GM21737 (cell line): ENCODE measurements around the gene C9orf50.
"Not testable (repeated sequence)": the region's sequence is repeated elsewhere in the genome, so short reads cannot be mapped to it uniquely, and the experiment has no call there.

Experiments
- ATAC-seq: cut with Tn5 transposase; IDR thresholded peaks from one replicate; pipeline ENCODE4 v1.9.1; 2021; ENCODE audit warnings: mild to moderate bottlenecking, moderate library complexity; ENCODE audit not compliant: unreplicated experiment

C9orf50 gene

GRCh38 chr9:129620669-129621295, at the start of gene C9orf50:
TSS of gene C9orf50 (minus strand) at chr9:129621101. CDS start at chr9:129620574, 527 bp downstream.
- ATAC-seq: no peak

GRCh38 chr9:129669946-129670345, 49.0 kb upstream of the C9orf50 start:
- ATAC-seq: no peak

- no peak for ATAC-seq
These were observed 48.3 kb upstream of the C9orf50 start for GRCh38 chr9:129669141-129669718.

- no peak for ATAC-seq
These were observed 46.9 kb upstream of the C9orf50 start for GRCh38 chr9:129667850-129668249.

GRCh38 chr9:129667378-129667777, 46.5 kb upstream of the C9orf50 start:
- no peak for ATAC-seq

GRCh38 chr9:129666575-129666974, 45.7 kb upstream of the C9orf50 start:
- no peak for ATAC-seq

GRCh38 chr9:129665814-129666520, 45.1 kb upstream of the C9orf50 start:
- no peak for ATAC-seq

GRCh38 chr9:129665389-129665775, 44.5 kb upstream of the C9orf50 start, which contains the start of gene PRRX2:
TSS of gene PRRX2 (plus strand) at chr9:129665647. CDS start at chr9:129665868, 221 bp downstream.
- no peak for ATAC-seq

GRCh38 chr9:129664746-129665388, 44.0 kb upstream of the C9orf50 start:
- ATAC-seq: no peak

- not testable (repeated sequence) for ATAC-seq
These were observed 41.3 kb upstream of the C9orf50 start for GRCh38 chr9:129662239-129662638.

- ATAC-seq: no peak
These were observed 40.1 kb upstream of the C9orf50 start for GRCh38 chr9:129661029-129661428.

- no peak for ATAC-seq
These were observed 36.0 kb upstream of the C9orf50 start for GRCh38 chr9:129656795-129657390.

- ATAC-seq: no peak
These were observed 34.8 kb upstream of the C9orf50 start for GRCh38 chr9:129655696-129656095.

GRCh38 chr9:129655154-129655553, 34.3 kb upstream of the C9orf50 start:
- ATAC-seq: no peak

- no peak for ATAC-seq
These were observed 33.7 kb upstream of the C9orf50 start for GRCh38 chr9:129654554-129655040.

- ATAC-seq: no peak
These were observed 33.1 kb upstream of the C9orf50 start for GRCh38 chr9:129653823-129654553.

GRCh38 chr9:129650680-129651235, 29.9 kb upstream of the C9orf50 start:
- no peak for ATAC-seq

- no peak for ATAC-seq
These were observed 29.1 kb upstream of the C9orf50 start for GRCh38 chr9:129649726-129650679.

- ATAC-seq: no peak
These were observed 27.8 kb upstream of the C9orf50 start for GRCh38 chr9:129648764-129649115.
